GM21576 (cell line): Measurements from ENCODE around the gene ANKLE2.

Experiments
- ATAC-seq: cut with Tn5 transposase; IDR thresholded peaks from one replicate; pipeline ENCODE4 v1.9.1; 2021; ENCODE audit warnings: mild to moderate bottlenecking, moderate library complexity; ENCODE audit not compliant: unreplicated experiment

Gene ANKLE2

DNA sequence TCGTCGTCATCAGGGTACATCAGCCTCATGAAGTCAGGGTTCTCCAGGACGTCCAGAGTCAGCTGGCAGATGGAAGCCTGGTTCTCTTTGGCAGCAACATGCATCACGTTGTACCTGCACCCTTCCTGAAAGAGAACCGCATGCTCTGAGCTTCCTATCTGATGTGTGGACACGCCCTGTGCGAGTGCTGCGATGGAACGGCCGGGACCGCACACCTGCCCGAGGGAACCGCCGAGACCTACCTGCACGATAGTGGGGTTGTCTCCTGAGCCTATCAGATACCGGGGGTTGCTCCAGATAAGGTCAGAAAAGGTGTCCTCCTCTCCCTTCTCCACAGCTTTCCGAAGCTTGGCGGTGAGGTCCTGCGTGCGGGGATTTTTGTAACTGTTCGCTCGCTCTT, 13.7 kb downstream of the ANKLE2 start:
- ATAC-seq, result no peak

DNA sequence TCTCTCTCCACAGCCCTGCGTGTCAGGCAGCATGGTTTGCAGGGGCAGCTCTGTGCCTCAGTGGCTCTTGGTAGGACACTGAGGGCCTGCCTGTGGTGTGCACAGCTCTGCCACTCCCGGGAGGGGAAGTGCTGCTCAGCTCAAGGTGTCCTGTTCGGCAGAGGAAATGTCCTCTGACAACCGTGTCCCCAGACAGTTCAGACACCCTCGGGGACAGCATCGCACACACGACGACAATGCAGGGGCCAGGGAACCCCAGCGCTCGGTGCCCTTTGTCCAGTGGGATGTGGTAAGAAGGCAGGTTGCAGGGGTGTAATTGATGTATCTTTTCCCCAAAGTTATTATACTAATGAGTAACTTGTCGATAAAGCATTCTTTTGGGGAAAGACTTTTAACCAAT, 14.2 kb downstream of the ANKLE2 start:
- ATAC-seq, result no peak

DNA sequence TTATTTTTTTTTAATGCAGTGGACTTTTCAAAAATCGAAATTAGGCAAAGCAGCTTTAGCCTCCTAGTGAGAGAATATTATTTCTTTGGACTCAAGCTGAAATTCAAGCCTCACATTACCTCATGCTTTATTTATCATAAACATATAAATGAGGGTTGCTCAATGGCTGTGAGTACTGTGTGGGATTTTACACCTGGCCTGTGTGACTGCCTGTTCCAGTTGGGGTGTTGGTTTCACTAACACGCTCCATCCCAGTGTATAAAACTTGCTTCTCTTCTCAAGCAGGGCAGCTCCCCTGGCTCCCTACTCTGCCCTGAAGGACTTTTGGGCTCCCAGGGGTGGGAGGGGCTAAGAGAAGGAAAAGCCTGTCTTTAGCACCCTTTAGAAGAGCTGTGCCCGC, 15.0 kb downstream of the ANKLE2 start:
- ATAC-seq, result no peak

DNA sequence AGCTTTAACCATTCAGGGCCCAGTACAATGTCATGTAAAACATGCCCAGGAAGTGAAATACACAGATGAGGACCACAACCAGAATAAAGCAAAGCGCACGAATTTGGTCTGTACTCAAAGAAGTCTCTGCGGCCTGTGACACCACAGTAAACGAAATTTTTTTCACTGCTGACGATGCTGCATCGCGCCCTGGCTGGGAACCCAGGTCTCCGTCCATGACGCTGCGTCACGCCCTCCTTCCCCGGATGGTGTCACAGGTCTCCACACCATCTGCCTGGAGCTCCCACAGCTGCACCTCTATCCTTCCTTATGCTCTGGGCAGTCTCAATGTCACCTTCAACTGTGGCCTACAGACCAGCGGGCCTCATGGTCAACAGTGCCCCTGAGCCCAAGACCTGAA, 17.8 kb downstream of the ANKLE2 start:
- no peak for ATAC-seq

- ATAC-seq, result no peak
Measured at GRCh38 chr12:132741620-132742019, 20.0 kb downstream of the ANKLE2 start.

DNA sequence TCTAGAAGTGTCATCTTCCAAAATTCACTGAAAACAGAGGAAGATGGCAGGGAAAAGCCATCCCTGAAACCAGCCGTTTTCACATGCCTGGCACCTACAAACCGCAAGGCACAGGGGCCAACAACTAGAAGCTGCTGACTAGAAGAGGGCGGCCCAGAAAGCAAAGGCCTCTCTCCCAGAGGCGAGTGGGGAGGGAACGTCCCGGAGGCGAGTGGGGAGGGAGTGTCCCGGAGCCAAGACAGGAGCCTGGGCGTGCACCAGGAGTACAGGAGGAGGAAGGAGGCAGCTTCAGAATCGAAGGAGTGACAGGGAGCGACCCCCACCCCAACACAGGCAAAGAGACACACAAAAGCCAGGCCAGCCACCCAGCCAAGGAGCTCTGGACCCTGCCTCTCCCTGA, 21.0 kb downstream of the ANKLE2 start:
- no peak for ATAC-seq

GRCh38 chr12:132740313-132740646, 21.4 kb downstream of the ANKLE2 start:
- no peak for ATAC-seq

DNA sequence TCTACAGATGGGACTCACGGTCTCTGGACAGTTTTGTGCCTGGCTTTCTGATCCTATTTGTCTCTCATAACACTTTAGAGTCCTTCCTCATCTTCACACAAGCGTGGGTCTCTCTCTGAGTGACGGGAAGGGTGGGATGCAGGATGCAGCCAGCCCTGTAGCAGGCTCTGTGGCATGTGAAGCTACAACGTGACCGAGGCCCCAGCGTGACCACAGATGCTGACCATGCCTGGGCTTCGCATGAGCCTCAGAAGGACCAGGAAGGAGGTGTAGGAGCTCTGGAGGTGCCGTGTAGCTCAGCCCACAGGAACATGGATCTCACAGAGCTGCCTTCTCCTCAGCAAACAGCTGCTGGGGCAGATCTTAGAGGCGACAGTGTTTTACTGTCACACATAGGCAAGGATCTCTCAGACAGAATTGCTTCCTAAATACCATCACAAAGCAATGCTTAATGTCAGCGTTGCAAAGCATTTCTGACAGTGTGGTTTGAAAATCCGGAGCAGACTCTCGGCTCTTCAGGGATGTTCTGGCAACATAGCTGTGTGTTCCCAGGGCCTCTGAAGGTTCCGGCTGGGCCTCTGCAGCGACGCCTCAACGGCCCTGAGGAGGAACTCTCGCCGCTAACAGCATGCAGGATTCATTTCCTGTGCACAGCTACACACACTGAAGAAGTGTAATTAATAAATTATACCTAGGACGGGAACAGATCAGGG, 21.9 kb downstream of the ANKLE2 start:
- no peak for ATAC-seq

GRCh38 chr12:132736913-132737312, 24.7 kb downstream of the ANKLE2 start:
- no peak for ATAC-seq

- no peak for ATAC-seq
Measured at GRCh38 chr12:132736378-132736777, 25.3 kb downstream of the ANKLE2 start.

- no peak for ATAC-seq
Measured at GRCh38 chr12:132735496-132735895, 26.1 kb downstream of the ANKLE2 start.

- no peak for ATAC-seq
Measured at GRCh38 chr12:132734206-132734605, 27.4 kb downstream of the ANKLE2 start.

GRCh38 chr12:132731574-132731973, 30.1 kb downstream of the ANKLE2 start:
- ATAC-seq, result no peak

- no peak for ATAC-seq
Measured at GRCh38 chr12:132730353-132730752, 31.3 kb downstream of the ANKLE2 start.

GRCh38 chr12:132729541-132730320, 31.9 kb downstream of the ANKLE2 start:
- no peak for ATAC-seq

GRCh38 chr12:132728502-132728901, 33.1 kb downstream of the ANKLE2 start:
- ATAC-seq, result no peak

DNA sequence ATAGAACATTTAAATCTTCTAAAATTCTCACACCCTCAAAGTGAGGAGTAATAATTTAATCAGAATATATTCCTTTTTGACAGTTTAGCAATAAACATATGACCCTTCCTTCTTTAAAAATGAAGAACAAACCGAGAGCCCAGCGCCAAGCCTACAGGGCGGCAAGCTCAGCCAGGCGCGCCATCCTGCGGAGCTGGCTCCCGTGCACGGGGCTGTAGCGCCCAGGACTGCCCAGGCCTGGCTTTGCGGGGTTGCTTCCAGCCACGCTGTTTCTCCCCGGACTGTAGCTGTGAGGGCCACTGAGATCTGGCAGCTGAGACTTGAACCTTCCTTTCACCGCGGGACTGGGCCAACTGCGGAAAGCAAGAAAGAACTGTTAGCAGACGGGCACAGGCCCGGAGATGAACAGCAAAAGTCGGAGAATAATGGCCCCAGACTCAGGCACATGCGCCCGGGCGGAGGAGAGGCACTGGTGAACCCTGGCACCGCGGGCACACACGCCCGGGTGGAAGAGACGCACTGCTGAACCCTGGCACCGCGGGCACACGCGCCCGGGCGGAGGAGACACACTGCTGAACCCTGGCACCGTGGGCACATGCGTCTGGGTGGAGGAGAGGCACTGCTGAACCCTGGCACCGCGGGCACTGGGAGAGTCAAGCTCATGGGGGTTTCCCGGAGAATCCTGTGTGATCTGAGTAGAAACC, 34.4 kb downstream of the ANKLE2 start:
- ATAC-seq, result no peak

DNA sequence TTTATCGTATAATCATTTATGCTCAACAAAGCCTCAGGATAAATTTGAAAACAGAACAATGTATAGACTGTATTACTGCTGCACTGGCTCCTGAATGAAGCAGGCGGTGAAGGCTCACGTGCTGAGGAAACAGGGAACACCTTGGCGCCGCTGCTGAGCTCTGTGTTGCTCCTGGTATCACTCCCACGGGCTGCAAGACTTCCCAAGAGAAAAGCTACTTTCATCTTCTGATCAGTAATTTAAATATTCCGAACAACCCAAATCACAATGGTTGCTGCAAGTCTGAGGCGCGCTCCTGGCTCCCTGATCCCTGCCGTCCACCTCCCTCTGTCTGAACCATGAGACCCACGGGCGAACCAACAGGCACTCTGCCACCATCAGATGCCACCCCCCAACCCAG, 35.2 kb downstream of the ANKLE2 start:
- ATAC-seq, result no peak

- no peak for ATAC-seq
Measured at GRCh38 chr12:132724506-132725241, 37.0 kb downstream of the ANKLE2 start.

- no peak for ATAC-seq
Measured at GRCh38 chr12:132723764-132724140, 37.9 kb downstream of the ANKLE2 start.

DNA sequence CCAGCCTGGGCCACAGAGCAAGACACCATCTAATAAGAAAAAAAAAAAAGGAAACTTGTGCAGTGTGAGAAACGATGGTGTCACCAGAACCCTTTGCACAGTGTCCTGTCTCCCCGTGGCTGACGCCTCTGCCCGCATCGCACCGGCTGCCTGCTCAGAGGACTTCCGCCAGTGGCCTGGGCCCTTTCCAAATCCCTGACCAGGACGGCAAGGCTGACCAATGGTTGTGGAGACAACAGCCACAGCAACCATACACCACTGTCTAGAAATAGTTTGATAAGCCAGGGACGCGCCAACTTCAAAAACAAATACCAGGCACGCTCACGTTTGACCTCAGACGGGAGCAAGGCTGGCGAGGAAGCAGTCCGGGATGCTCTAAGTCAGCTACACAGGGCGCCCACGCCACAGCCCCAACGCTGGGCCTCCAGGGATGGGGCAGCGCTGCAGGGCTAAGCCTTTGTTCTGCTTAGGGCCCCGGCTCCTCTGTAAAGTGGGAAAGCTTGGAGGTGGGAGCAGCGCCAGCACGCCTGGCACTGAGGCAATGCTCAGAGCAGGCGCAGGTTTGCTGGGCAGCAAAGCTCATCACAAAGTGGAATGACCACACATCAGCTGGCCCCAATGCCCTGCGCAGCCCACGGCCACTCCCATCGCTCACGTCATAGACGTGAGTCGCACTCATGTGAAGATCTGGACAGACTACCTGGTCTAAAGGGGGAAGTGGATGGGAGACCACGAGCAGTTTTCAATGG, 38.4 kb downstream of the ANKLE2 start:
- ATAC-seq, result no peak
